A549 (cell line): ENCODE data around the gene MYO7A. TPM values are rescaled to one million over a fixed set of nuclear protein-coding genes. Genes with fewer than 3 reads are reported as not detected.

Experiments
- ATAC-seq, 2 experiments: fragments of 200-7000 bp in 1 of 2; fragments of >200 bp in 1 of 2; cut with Nextera tagmentation in 1 of 2; cut with Tn5 transposase in 1 of 2; 3 replicates each; pipeline versions ENCODE4 v1.8.0 to v1.9.1; 2018 to 2020; ENCODE audit warnings: mild to moderate bottlenecking in 1 of 2, moderate library complexity in 1 of 2
- CTCF ChIA-PET: fragments of 300-600 bp; sonication (Branson Sonifier 250); formaldehyde crosslinking; extraction: SDS; loops from one replicate; lab custom pipeline; 2021; ENCODE audit warnings: antibody characterized with exemption, inconsistent platforms; lab: Yijun Ruan, JAX
- POLR2A ChIA-PET: fragments of 350-600 bp; formaldehyde crosslinking; extraction: SDS; loops from one replicate; lab custom pipeline; 2021; ENCODE audit warnings: antibody characterized with exemption, inconsistent platforms; lab: Yijun Ruan, JAX
- DNase-seq, 2 experiments: peaks; one replicate each; pipeline versions ENCODE4 v3.0.0 to v3.0.0-alpha.2; 2011 to 2016; ENCODE audit warnings: low read depth in 1 of 2, low spot score in 1 of 2
- FAIRE-seq: peaks from 2 replicates; lab custom pipeline; 2011; peaks lifted over from hg19 to GRCh38; lab: Jason Lieb, UNC
- H3K27ac ChIP-seq, 2 experiments: fragments of >200 bp; sonication (Bioruptor Twin); formaldehyde crosslinking; 3 replicates each; pipeline ENCODE4 v1.5.1; 2016 to 2017
- H3K4me1 ChIP-seq: fragments of >200 bp; sonication (Bioruptor Twin); formaldehyde crosslinking; 3 replicates; pipeline ENCODE4 v1.6.1; 2016
- H3K4me2 ChIP-seq: fragments of >200 bp; sonication (Bioruptor Twin); formaldehyde crosslinking; 3 replicates; pipeline ENCODE4 v1.6.1; 2016
- H3K4me3 ChIP-seq: fragments of >200 bp; sonication (Bioruptor Twin); formaldehyde crosslinking; 3 replicates; pipeline ENCODE4 v1.5.1; 2016
- H3K9me3 ChIP-seq: fragments of >200 bp; sonication (Bioruptor Twin); formaldehyde crosslinking; 3 replicates; pipeline ENCODE4 v1.6.1; 2016
- BHLHE40 ChIP-seq: IDR thresholded peaks from 2 replicates; pipeline ENCODE4 v1.6.1; 2012; ENCODE audit warnings: low read depth, low read length, inconsistent platforms
- CBX2 ChIP-seq: fragments of 200-600 bp; sonication (generic); IDR thresholded peaks from 2 replicates; pipeline ENCODE4 v1.6.1; 2016; ENCODE audit warnings: low read depth, mild to moderate bottlenecking, borderline replicate concordance
- CBX8 ChIP-seq: fragments of 200-600 bp; sonication (generic); IDR thresholded peaks from 2 replicates; pipeline ENCODE4 v1.6.1; 2016
- CEBPB ChIP-seq, 2 experiments: fragments of >200 bp in 1 of 2; sonication (Bioruptor Twin) in 1 of 2; formaldehyde crosslinking in 1 of 2; IDR thresholded peaks; 2 replicates each; pipeline ENCODE4 v1.6.1; 2012 to 2016
- CHD2 ChIP-seq: fragments of 150-350 bp; IDR thresholded peaks from 2 replicates; pipeline ENCODE4 v1.6.1; 2014; ENCODE audit warnings: low read length; ENCODE audit not compliant: partially characterized antibody
- ESRRA ChIP-seq: fragments of 150-350 bp; IDR thresholded peaks from 2 replicates; pipeline ENCODE4 v1.6.1; 2014; ENCODE audit warnings: mild to moderate bottlenecking, low read length, borderline replicate concordance
- HDAC2 ChIP-seq: fragments of 200-600 bp; sonication (generic); IDR thresholded peaks from 2 replicates; pipeline ENCODE4 v1.6.1; 2016
- HEYL ChIP-seq: fragments of 250-450 bp; sonication (Bioruptor Pico); IDR thresholded peaks from 2 replicates; pipeline ENCODE4 v1.8.0; 2021; ENCODE audit warnings: mild to moderate bottlenecking, moderate library complexity
- HOXB5 ChIP-seq: fragments of 250-450 bp; sonication (Bioruptor Pico); IDR thresholded peaks from 2 replicates; pipeline ENCODE4 v1.5.0; 2020; ENCODE audit warnings: mild to moderate bottlenecking, moderate library complexity
- JUN ChIP-seq, 2 experiments: fragments of >200 bp; sonication (Bioruptor Twin); formaldehyde crosslinking; IDR thresholded peaks; 2 replicates in 1 of 2; 3 replicates in 1 of 2; pipeline ENCODE4 v1.6.1; 2016 to 2017
- KDM1A ChIP-seq: fragments of 200-600 bp; sonication (generic); IDR thresholded peaks from 2 replicates; pipeline ENCODE4 v1.6.1; 2016; ENCODE audit warnings: low read depth, mild to moderate bottlenecking
- KDM5A ChIP-seq: fragments of 200-600 bp; sonication (generic); IDR thresholded peaks from 2 replicates; pipeline ENCODE4 v1.6.1; 2016; ENCODE audit warnings: antibody characterized with exemption, mild to moderate bottlenecking
- MYC ChIP-seq: IDR thresholded peaks from 2 replicates; pipeline ENCODE4 v1.6.1; 2012; ENCODE audit warnings: mild to moderate bottlenecking, inconsistent platforms, low read length, improper control_type of control experiment, borderline replicate concordance
- NFE2L2 ChIP-seq: fragments of 150-350 bp; conservative IDR thresholded peaks from 2 replicates; pipeline ENCODE4 v1.6.1; 2014; ENCODE audit warnings: low read length
- NPAS2 ChIP-seq: fragments of 250-450 bp; sonication (Bioruptor Pico); IDR thresholded peaks from 2 replicates; pipeline ENCODE4 v1.8.0; 2022; ENCODE audit warnings: mild to moderate bottlenecking, moderate library complexity, borderline replicate concordance
- POLR2A ChIP-seq: IDR thresholded peaks from 2 replicates; pipeline ENCODE4 v1.6.1; 2012; ENCODE audit warnings: mild to moderate bottlenecking, low read length
- RCOR1 ChIP-seq: fragments of 150-350 bp; IDR thresholded peaks from 2 replicates; pipeline ENCODE4 v1.6.1; 2014; ENCODE audit warnings: antibody characterized with exemption, low read length, low read depth
- RFX5 ChIP-seq: fragments of 450-650 bp; IDR thresholded peaks from 2 replicates; pipeline ENCODE4 v1.7.1; 2014; ENCODE audit warnings: antibody characterized with exemption, mild to moderate bottlenecking, moderate library complexity
- SREBF2 ChIP-seq: fragments of 450-650 bp; IDR thresholded peaks from 2 replicates; pipeline ENCODE4 v1.6.1; 2014; ENCODE audit warnings: mild to moderate bottlenecking, moderate library complexity
- TP53 ChIP-seq: fragments of 250-450 bp; sonication (Bioruptor Pico); IDR thresholded peaks from 2 replicates; pipeline ENCODE4 v1.5.0; 2021; ENCODE audit warnings: mild to moderate bottlenecking, moderate library complexity
- ZFP36 ChIP-seq: fragments of 450-650 bp; IDR thresholded peaks from 2 replicates; pipeline ENCODE4 v1.6.1; 2014; ENCODE audit warnings: borderline replicate concordance; ENCODE audit not compliant: partially characterized antibody
- ZSCAN20 ChIP-seq: fragments of 250-450 bp; sonication (Bioruptor Pico); IDR thresholded peaks from 2 replicates; pipeline ENCODE4 v1.8.0; 2022; ENCODE audit warnings: mild to moderate bottlenecking, moderate library complexity
- WGBS: methylation state at CpG from one replicate; pipeline ENCODE4 v1.1.6; 2017; ENCODE audit errors: missing lambda C conversion rate; 5-methylcytosine and 5-hydroxymethylcytosine counted together
- polyA plus RNA-seq, 4 experiments: library from polyadenylated mRNA; depleted of rRNA in 3 of 4; stranded (reverse); fragments of >200 nt; fragmentation: RNase III in 1 of 4; extraction: RNeasy Plus Mini Kit Qiagen cat#74134 plus additional on column Dnase treatment in 1 of 4; gene quantifications; 2 replicates in 3 of 4; 3 replicates in 1 of 4; pipeline ENCODE4 v1.2.3, GENCODE V29; 2011 to 2017
- TF ChIP-seq, protein P1 (sequence below): fragments of 150-350 bp; IDR thresholded peaks from 2 replicates; pipeline ENCODE4 v1.6.1; 2014; ENCODE audit warnings: low read depth, mild to moderate bottlenecking, low read length
- TF ChIP-seq, protein P2 (sequence below): fragments of >200 bp; sonication (Bioruptor Twin); formaldehyde crosslinking; IDR thresholded peaks from 3 replicates; pipeline ENCODE4 v1.5.1; 2016
- TF ChIP-seq, protein P3 (sequence below): fragments of 250-450 bp; sonication (Bioruptor Pico); IDR thresholded peaks from 2 replicates; pipeline ENCODE4 v1.5.0; 2021; ENCODE audit warnings: mild to moderate bottlenecking, moderate library complexity, borderline replicate concordance
- TF ChIP-seq, protein P4 (sequence below): fragments of 250-450 bp; sonication (Bioruptor Pico); IDR thresholded peaks from 2 replicates; pipeline ENCODE4 v1.5.0; 2020; ENCODE audit warnings: low read depth, mild to moderate bottlenecking, moderate library complexity
- TF ChIP-seq, protein P5 (sequence below): IDR thresholded peaks from 2 replicates; pipeline ENCODE4 v1.6.1; 2012; ENCODE audit warnings: low read depth, borderline replicate concordance

Gene MYO7A
- polyA plus RNA-seq, 2 of the 4 experiments (the other 2 are of a cell fraction): 1.7 to 2.1 TPM

DNA sequence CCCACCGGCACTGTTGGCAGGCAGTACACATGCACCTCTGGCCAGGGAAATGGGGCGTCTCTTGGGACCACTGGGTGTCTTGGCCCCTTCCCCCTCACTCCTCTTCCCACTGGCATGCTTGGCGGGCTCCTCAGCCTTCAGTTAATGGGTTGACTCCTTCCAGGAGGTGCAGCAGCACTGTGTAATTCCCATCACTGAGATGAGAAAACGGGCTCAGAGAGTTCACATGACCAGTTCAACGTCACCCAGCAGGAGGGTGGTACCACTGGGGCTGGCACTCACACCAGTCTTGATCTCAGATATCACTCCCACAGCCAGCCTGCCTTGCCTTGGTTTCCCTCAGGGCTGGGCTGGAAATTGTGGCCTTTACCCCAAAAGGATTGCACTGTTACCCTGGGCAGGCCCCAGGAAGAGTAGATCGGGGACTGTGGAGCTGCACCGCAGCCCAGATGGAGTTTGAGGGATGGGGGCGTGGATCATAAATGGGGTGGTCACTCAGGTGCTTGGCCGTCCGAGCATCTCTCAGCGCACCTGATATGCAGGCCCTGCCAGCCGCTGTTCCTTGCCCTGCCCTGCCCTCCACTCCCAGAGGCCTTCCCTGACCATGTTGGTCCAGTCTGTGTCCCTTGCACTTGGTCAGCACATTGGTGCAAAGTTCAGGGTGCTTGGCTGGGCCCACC lies 44.3 kb upstream of the MYO7A start:
- ChIA-PET POLR2A (no interaction called here), CTCF (interaction anchor here (0.5 to 5.3 kb wide), 5 partner anchors 9 to 37 kb away, joined by 4 to 95 read pairs (median 8); no protein-coding TSS in a partner anchor)
- H3K4me3 ChIP-seq: no peak overlapping the region
- DNase-seq: no peak
- ATAC-seq: no peak
- 88% methylated on average over 12 of the region's 12 CpGs for WGBS
- TF ChIP-seq NPAS2 (CRISPR knock-in tag): no peak
- no peak for TF ChIP-seq BHLHE40
- TF ChIP-seq, protein P1, sequence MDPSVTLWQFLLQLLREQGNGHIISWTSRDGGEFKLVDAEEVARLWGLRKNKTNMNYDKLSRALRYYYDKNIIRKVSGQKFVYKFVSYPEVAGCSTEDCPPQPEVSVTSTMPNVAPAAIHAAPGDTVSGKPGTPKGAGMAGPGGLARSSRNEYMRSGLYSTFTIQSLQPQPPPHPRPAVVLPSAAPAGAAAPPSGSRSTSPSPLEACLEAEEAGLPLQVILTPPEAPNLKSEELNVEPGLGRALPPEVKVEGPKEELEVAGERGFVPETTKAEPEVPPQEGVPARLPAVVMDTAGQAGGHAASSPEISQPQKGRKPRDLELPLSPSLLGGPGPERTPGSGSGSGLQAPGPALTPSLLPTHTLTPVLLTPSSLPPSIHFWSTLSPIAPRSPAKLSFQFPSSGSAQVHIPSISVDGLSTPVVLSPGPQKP: no peak
- TF ChIP-seq HDAC2: no peak
- no peak for TF ChIP-seq RFX5
- no peak for TF ChIP-seq KDM1A
- TF ChIP-seq ESRRA: no peak
- no peak for TF ChIP-seq KDM5A
- TF ChIP-seq, protein P2, sequence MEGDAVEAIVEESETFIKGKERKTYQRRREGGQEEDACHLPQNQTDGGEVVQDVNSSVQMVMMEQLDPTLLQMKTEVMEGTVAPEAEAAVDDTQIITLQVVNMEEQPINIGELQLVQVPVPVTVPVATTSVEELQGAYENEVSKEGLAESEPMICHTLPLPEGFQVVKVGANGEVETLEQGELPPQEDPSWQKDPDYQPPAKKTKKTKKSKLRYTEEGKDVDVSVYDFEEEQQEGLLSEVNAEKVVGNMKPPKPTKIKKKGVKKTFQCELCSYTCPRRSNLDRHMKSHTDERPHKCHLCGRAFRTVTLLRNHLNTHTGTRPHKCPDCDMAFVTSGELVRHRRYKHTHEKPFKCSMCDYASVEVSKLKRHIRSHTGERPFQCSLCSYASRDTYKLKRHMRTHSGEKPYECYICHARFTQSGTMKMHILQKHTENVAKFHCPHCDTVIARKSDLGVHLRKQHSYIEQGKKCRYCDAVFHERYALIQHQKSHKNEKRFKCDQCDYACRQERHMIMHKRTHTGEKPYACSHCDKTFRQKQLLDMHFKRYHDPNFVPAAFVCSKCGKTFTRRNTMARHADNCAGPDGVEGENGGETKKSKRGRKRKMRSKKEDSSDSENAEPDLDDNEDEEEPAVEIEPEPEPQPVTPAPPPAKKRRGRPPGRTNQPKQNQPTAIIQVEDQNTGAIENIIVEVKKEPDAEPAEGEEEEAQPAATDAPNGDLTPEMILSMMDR: no peak
- TF ChIP-seq RCOR1: no peak
- no peak for TF ChIP-seq HOXB5
- no peak for TF ChIP-seq ZSCAN20 (CRISPR knock-in tag)
- TF ChIP-seq CBX2: no peak
- TF ChIP-seq CHD2: no peak
- no peak for TF ChIP-seq NFE2L2
- TF ChIP-seq SREBF2: no peak
- TF ChIP-seq, protein P3, sequence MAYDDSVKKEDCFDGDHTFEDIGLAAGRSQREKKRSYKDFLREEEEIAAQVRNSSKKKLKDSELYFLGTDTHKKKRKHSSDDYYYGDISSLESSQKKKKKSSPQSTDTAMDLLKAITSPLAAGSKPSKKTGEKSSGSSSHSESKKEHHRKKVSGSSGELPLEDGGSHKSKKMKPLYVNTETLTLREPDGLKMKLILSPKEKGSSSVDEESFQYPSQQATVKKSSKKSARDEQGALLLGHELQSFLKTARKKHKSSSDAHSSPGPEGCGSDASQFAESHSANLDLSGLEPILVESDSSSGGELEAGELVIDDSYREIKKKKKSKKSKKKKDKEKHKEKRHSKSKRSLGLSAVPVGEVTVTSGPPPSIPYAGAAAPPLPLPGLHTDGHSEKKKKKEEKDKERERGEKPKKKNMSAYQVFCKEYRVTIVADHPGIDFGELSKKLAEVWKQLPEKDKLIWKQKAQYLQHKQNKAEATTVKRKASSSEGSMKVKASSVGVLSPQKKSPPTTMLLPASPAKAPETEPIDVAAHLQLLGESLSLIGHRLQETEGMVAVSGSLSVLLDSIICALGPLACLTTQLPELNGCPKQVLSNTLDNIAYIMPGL (CRISPR knock-in tag): no peak
- TF ChIP-seq TP53 (CRISPR knock-in tag): no peak
- TF ChIP-seq POLR2A: no peak
- H3K9me3 ChIP-seq: no peaks in the 10 kb centered on the region
- H3K4me2 ChIP-seq: no peak overlapping the region
- no peaks in the 10 kb centered on the region for H3K4me1 ChIP-seq
- no peak overlapping the region for H3K27ac ChIP-seq
- FAIRE-seq: no peak

DNA sequence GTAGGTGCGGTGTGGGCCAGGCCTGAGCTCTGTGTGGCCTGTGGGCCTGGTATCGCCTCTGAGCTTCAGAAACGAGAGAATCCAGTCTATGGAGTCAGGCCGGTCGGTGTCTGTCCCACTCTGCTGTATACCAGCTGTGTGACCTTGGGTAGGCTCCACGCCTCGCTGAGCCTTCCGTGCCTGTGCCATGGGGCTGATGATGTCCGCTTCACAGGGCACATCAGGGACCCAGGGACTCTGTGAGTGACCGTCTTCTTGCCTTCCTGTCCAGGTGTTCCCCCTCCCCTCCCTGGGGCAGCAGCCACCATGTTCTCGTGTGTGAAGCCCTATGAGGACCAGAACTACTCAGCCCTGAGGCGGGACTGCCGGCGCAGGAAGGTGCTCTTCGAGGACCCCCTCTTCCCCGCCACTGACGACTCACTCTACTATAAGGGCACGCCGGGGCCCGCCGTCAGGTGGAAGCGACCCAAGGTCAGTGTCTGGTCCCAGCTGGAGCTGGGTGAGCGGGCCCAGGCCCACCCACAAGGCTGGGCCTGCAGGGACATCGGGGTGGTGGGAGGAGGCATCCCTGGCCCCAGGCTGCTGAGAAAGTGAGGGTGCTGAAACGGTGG lies 43.4 kb upstream of the MYO7A start:
- Histone ChIP-seq H3K27ac (no peak overlapping the region), H3K4me3 (no peak overlapping the region), H3K9me3 (no peaks in the 10 kb centered on the region), H3K4me2 (no peak overlapping the region), H3K4me1 (no peaks in the 10 kb centered on the region)
- DNase-seq (no peak), FAIRE-seq (no peak), ATAC-seq (no peak)
- 91% methylated on average over 25 of the region's 25 CpGs for WGBS
- ChIA-PET CTCF (interaction anchor here (2.2 to 9.6 kb wide), 2 partner anchors 11 to 32 kb away, joined by 8 to 242 read pairs; no protein-coding TSS in a partner anchor), POLR2A (no interaction called here)
- TF ChIP-seq CHD2: no peak
- no peak for TF ChIP-seq POLR2A
- TF ChIP-seq MYC: no peak
- TF ChIP-seq, protein P4, sequence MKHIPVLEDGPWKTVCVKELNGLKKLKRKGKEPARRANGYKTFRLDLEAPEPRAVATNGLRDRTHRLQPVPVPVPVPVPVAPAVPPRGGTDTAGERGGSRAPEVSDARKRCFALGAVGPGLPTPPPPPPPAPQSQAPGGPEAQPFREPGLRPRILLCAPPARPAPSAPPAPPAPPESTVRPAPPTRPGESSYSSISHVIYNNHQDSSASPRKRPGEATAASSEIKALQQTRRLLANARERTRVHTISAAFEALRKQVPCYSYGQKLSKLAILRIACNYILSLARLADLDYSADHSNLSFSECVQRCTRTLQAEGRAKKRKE: no peak
- no peak for TF ChIP-seq CEBPB (IDR thresholded peaks at IDR 0.05)
- no peak for TF ChIP-seq KDM5A
- no peak for TF ChIP-seq HEYL (CRISPR knock-in tag)
- TF ChIP-seq JUN (IDR thresholded peaks at IDR 0.05): no peak
- no peak for TF ChIP-seq ZFP36
- no peak for TF ChIP-seq RFX5
- TF ChIP-seq, protein P5, sequence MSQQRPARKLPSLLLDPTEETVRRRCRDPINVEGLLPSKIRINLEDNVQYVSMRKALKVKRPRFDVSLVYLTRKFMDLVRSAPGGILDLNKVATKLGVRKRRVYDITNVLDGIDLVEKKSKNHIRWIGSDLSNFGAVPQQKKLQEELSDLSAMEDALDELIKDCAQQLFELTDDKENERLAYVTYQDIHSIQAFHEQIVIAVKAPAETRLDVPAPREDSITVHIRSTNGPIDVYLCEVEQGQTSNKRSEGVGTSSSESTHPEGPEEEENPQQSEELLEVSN: no peak
- no peak for TF ChIP-seq ESRRA
- no peak for TF ChIP-seq CBX8
